Panc1 (cell line): ENCODE results near the gene STAP1. TPM values are rescaled to one million over a fixed set of nuclear protein-coding genes. Genes with fewer than 3 reads are reported as not detected.
"Not testable (repeated sequence)": the region's sequence is repeated elsewhere in the genome, so short reads cannot be mapped to it uniquely, and the experiment has no call there.

Source experiments
- ATAC-seq: fragments of 200-7000 bp; cut with Tn5 transposase; 2 replicates; pipeline ENCODE4 v1.9.1; 2020; ENCODE audit warnings: mild to moderate bottlenecking, moderate library complexity
- BruUV-seq: library from RNA; stranded (reverse); fragments of 400-500 nt; replicated peaks from 2 replicates; lab custom pipeline; 2021; lab: Mats Ljungman, UMichigan
- CTCF ChIA-PET: fragments of 300-600 bp; sonication (Branson Sonifier 250); formaldehyde crosslinking; loops from one replicate; lab custom pipeline; 2022; ENCODE audit warnings: antibody characterized with exemption; lab: Charles Lee
- POLR2A ChIA-PET: fragments of 300-600 bp; sonication (Branson Sonifier 250); formaldehyde crosslinking; loops from one replicate; lab custom pipeline; 2022; ENCODE audit warnings: antibody characterized with exemption; lab: Charles Lee
- DNase-seq: peaks from one replicate; pipeline ENCODE4 v3.0.0-alpha.2; 2010; ENCODE audit warnings: low read depth, low spot score
- H3K27ac ChIP-seq: 2 replicates; pipeline ENCODE4 v1.5.1; 2011; ENCODE audit warnings: mild to moderate bottlenecking, low read length, inconsistent platforms
- H3K27me3 ChIP-seq: fragments of 200-500 bp; sonication (Bioruptor generic); 2 replicates; pipeline ENCODE4 v1.6.0; 2014; ENCODE audit warnings: low read length, inconsistent platforms; ENCODE audit not compliant: control insufficient read depth, insufficient read depth
- H3K36me3 ChIP-seq: fragments of 200-500 bp; sonication (Bioruptor generic); 2 replicates; pipeline ENCODE4 v1.5.1; 2014; ENCODE audit warnings: inconsistent platforms, mild to moderate bottlenecking, low read length, moderate library complexity; ENCODE audit not compliant: control insufficient read depth, insufficient read depth
- H3K4me1 ChIP-seq: 2 replicates; pipeline ENCODE4 v1.5.1; 2011; ENCODE audit warnings: inconsistent platforms, mild to moderate bottlenecking, low read length, moderate library complexity; ENCODE audit not compliant: control insufficient read depth, insufficient read depth
- H3K4me3 ChIP-seq, 2 experiments: 2 replicates each; pipeline ENCODE4 v1.5.1; 2011 to 2012; ENCODE audit warnings: low read depth in 2 of 2, low read length in 2 of 2, mild to moderate bottlenecking in 2 of 2, inconsistent platforms in 1 of 2, moderate library complexity in 1 of 2
- H3K9me3 ChIP-seq: fragments of 200-500 bp; sonication (Bioruptor generic); 2 replicates; pipeline ENCODE4 v1.5.1; 2014; ENCODE audit warnings: low read depth, mild to moderate bottlenecking, inconsistent platforms, low read length, moderate library complexity; ENCODE audit not compliant: control insufficient read depth, insufficient read depth
- POLR2AphosphoS5 ChIP-seq: IDR thresholded peaks from 2 replicates; pipeline ENCODE4 v1.6.1; 2012; ENCODE audit warnings: mild to moderate bottlenecking, low read depth, low read length, moderate library complexity
- REST ChIP-seq, 2 experiments: IDR thresholded peaks; 2 replicates each; pipeline ENCODE4 v1.6.1; 2011 to 2012; ENCODE audit warnings: low read depth in 2 of 2, control low read depth in 1 of 2, low read length in 1 of 2, mild to moderate bottlenecking in 1 of 2, moderate library complexity in 1 of 2; ENCODE audit not compliant: insufficient read depth in 1 of 2
- SIN3A ChIP-seq: IDR thresholded peaks from 2 replicates; pipeline ENCODE4 v1.6.1; 2012; ENCODE audit warnings: low read depth, mild to moderate bottlenecking, low read length, moderate library complexity, borderline replicate concordance; ENCODE audit not compliant: insufficient read depth
- TCF7L2 ChIP-seq: IDR thresholded peaks from 2 replicates; pipeline ENCODE4 v1.6.1; 2011; ENCODE audit warnings: mild to moderate bottlenecking, low read depth, low read length, inconsistent platforms
- in situ Hi-C: cut with HindIII; loops from 2 replicates; pipeline ENCODE4 v1.10.0; 2016; ENCODE audit warnings: low sequenced_read_pairs, low pct_unique_long_range_greater_than_20kb
- intact Hi-C: fragments of 100-400 bp; cut with micrococcal nuclease; formaldehyde crosslinking; loops from one replicate; pipeline ENCODE4 v1.10.0; 2022; ENCODE audit not compliant: unreplicated experiment
- total RNA-seq: library from RNA; stranded (reverse); gene quantifications from one replicate; pipeline ENCODE4 v1.2.1, GENCODE V29; 2021; ENCODE audit not compliant: unreplicated experiment
- TF ChIP-seq, protein P1 (sequence below): fragments of 450-650 bp; IDR thresholded peaks from 2 replicates; pipeline ENCODE4 v1.5.1; 2017; ENCODE audit warnings: mild to moderate bottlenecking

STAP1 gene
- total RNA-seq, 1 experiment from 2014 or later: not detected

- in situ Hi-C loops: no loop called here
- no peak for DNase-seq
- CTCF ChIA-PET: no interaction called here
Measured at GRCh38 chr4:67634741-67635140, 76.2 kb downstream of the STAP1 start.

GRCh38 chr4:67635331-67635730 lies 76.8 kb downstream of the STAP1 start:
- Histone ChIP-seq H3K4me3 (no peak overlapping the region), H3K27ac (no peak overlapping the region), H3K36me3 (peaks cover 26% of the 10 kb centered on the region), H3K9me3 (no peaks in the 10 kb centered on the region), H3K4me1 (no peaks in the 10 kb centered on the region), H3K27me3 (no peaks in the 10 kb centered on the region)
- in situ Hi-C loops (no loop called here), intact Hi-C loops (no loop called here)
- ChIA-PET POLR2A (no interaction called here), CTCF (no interaction called here)
- TF ChIP-seq TCF7L2 (no peak), REST (IDR thresholded peaks at IDR 0.05; ENCODE audit: insufficient read depth in 1 of 2, low read depth in 2 of 2, low read length in 1 of 2) (no peak), POLR2AphosphoS5 (no peak), SIN3A (no peak)
- TF ChIP-seq, protein P1, sequence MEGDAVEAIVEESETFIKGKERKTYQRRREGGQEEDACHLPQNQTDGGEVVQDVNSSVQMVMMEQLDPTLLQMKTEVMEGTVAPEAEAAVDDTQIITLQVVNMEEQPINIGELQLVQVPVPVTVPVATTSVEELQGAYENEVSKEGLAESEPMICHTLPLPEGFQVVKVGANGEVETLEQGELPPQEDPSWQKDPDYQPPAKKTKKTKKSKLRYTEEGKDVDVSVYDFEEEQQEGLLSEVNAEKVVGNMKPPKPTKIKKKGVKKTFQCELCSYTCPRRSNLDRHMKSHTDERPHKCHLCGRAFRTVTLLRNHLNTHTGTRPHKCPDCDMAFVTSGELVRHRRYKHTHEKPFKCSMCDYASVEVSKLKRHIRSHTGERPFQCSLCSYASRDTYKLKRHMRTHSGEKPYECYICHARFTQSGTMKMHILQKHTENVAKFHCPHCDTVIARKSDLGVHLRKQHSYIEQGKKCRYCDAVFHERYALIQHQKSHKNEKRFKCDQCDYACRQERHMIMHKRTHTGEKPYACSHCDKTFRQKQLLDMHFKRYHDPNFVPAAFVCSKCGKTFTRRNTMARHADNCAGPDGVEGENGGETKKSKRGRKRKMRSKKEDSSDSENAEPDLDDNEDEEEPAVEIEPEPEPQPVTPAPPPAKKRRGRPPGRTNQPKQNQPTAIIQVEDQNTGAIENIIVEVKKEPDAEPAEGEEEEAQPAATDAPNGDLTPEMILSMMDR: no peak
- DNase-seq: no peak
- no peak for ATAC-seq
- BruUV-seq: no TSS peak

More at GRCh38 chr4:67634741-67635140, 76.2 kb downstream of the STAP1 start:
- intact Hi-C loops: no loop called here
- TF ChIP-seq SIN3A: no peak
- TF ChIP-seq, protein P1: no peak
- TF ChIP-seq POLR2AphosphoS5: no peak
- TF ChIP-seq TCF7L2: no peak
- TF ChIP-seq REST (IDR thresholded peaks at IDR 0.05; ENCODE audit: insufficient read depth in 1 of 2, low read depth in 2 of 2, low read length in 1 of 2): no peak
- no TSS peak for BruUV-seq
- Histone ChIP-seq H3K27ac (no peak overlapping the region), H3K36me3 (peaks cover 28% of the 10 kb centered on the region), H3K27me3 (no peaks in the 10 kb centered on the region), H3K4me1 (no peaks in the 10 kb centered on the region), H3K9me3 (no peaks in the 10 kb centered on the region), H3K4me3 (no peak overlapping the region)
- POLR2A ChIA-PET: interaction anchor here (0.7 kb wide), 1 partner anchor 414 kb away, joined by 3 read pairs; no protein-coding TSS in a partner anchor
- no peak for ATAC-seq

DNA sequence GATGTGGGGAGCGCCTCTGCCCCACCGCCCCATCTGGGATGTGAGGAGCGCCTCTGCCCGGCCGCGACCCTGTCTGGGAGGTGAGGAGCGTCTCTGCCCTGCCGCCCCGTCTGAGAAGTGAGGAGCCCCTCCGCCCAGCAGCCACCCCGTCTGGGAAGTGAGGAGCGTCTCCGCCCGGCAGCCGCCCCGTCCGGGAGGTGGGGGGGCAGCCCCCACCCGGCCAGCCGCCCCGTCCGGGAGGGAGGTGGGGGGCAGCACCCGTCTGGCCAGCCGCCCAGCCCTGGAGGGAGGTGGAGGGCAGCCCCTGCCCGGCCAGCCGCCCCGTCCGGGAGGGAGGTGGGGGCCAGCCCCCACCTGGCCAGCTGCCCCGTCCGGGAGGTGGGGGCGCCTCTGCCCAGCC lies 78.5 kb downstream of the STAP1 start:
- intact Hi-C loops, BruUV-seq, H3K27ac ChIP-seq, H3K4me1 ChIP-seq, H3K4me3 ChIP-seq, H3K9me3 ChIP-seq, DNase-seq, H3K27me3 ChIP-seq, in situ Hi-C loops, POLR2A ChIA-PET, ATAC-seq, CTCF ChIA-PET: not testable (repeated sequence)
- peaks cover 21% of the 10 kb centered on the region for H3K36me3 ChIP-seq
